GM23338 (cell line): ENCODE data around the gene COL15A1.

Experiments
- CTCF ChIP-seq, 2 experiments: fragments of 200-600 bp in 1 of 2; sonication (generic) in 1 of 2; conservative IDR thresholded peaks; 2 replicates each; pipeline versions ENCODE4 v1.5.1 to v1.6.1; 2016 to 2017; ENCODE audit warnings: antibody characterized with exemption in 2 of 2, low read depth in 2 of 2, mild to moderate bottlenecking in 2 of 2, moderate library complexity in 1 of 2
- ETS1 ChIP-seq: IDR thresholded peaks from 2 replicates; pipeline ENCODE4 v1.6.1; 2016; ENCODE audit warnings: antibody characterized with exemption
- REST ChIP-seq: IDR thresholded peaks from one replicate; pipeline ENCODE4 v1.6.1; 2018; ENCODE audit warnings: antibody characterized with exemption; ENCODE audit not compliant: unreplicated experiment

GRCh38 chr9:98902925-98903324 is 40.8 kb upstream of the COL15A1 start:
- TF ChIP-seq ETS1 = no peak
- TF ChIP-seq CTCF (conservative IDR thresholded peaks at IDR 0.05; ENCODE audit: low read depth in 2 of 2) = no peak
- TF ChIP-seq REST = no peak
